HCT116 (cell line): ENCODE measurements around the gene ARHGAP8. TPM values are rescaled to one million over a fixed set of nuclear protein-coding genes. Genes with fewer than 3 reads are reported as not detected.

Experiments used
- ATAC-seq: fragments of 200-7000 bp; cut with Tn5 transposase; 2 replicates; pipeline ENCODE4 v1.9.1; 2020; ENCODE audit warnings: mild to moderate bottlenecking, moderate library complexity
- BruUV-seq: library from RNA; stranded (reverse); fragments of 400-500 nt; replicated peaks from 2 replicates; lab custom pipeline; 2021; lab: Mats Ljungman, UMichigan
- CTCF ChIA-PET: fragments of 300-600 bp; sonication (Branson Sonifier 250); formaldehyde crosslinking; loops from one replicate; lab custom pipeline; 2021; ENCODE audit warnings: antibody characterized with exemption; lab: Charles Lee
- POLR2A ChIA-PET: fragments of 300-600, 350-600 bp; sonication (Branson Sonifier 250); formaldehyde crosslinking; loops from one replicate; lab custom pipeline; 2021; ENCODE audit warnings: antibody characterized with exemption; lab: Charles Lee
- RAD21 ChIA-PET, 2 experiments: fragments of 300-600 bp; sonication (Branson Sonifier 250); formaldehyde crosslinking; loops; one replicate each; lab custom pipeline; 2023; ENCODE audit warnings: low total read pairs in 2 of 2; ENCODE audit not compliant: uncharacterized antibody in 2 of 2, unreplicated experiment in 2 of 2, low non-redundant PET in 1 of 2; lab: Charles Lee
- DNase-seq: peaks from one replicate; pipeline ENCODE4 v3.0.0-alpha.2; 2010; ENCODE audit warnings: low read depth, low spot score
- H2AFZ ChIP-seq: fragments of 200-600 bp; shearing (Covaris generic), sonication (generic); 2 replicates; pipeline ENCODE4 v1.6.1; 2017; ENCODE audit warnings: low read depth, mixed run types, mixed read lengths, antibody characterized with exemption, low read length; ENCODE audit not compliant: poor library complexity, severe bottlenecking
- H3K27ac ChIP-seq: 2 replicates; pipeline ENCODE4 v1.5.1; 2012; ENCODE audit warnings: low read depth, low read length
- H3K27me3 ChIP-seq: fragments of 200-600 bp; sonication (generic); 2 replicates; pipeline ENCODE4 v1.6.1; 2016; ENCODE audit warnings: mixed run types, low read length, mixed read lengths; ENCODE audit not compliant: insufficient read depth
- H3K36me3 ChIP-seq, 2 experiments: fragments of 200-500 bp in 1 of 2; fragments of 200-600 bp in 1 of 2; sonication (Bioruptor generic) in 1 of 2; sonication (generic) in 1 of 2; 2 replicates each; pipeline versions ENCODE4 v1.5.1 to v1.6.1; 2014 to 2016; ENCODE audit warnings: low read length in 2 of 2, inconsistent platforms in 1 of 2, mixed read lengths in 1 of 2, mixed run types in 1 of 2; ENCODE audit not compliant: insufficient read depth in 2 of 2, control insufficient read depth in 1 of 2
- H3K4me1 ChIP-seq, 2 experiments: fragments of 200-600 bp in 1 of 2; sonication (generic) in 1 of 2; 2 replicates each; pipeline versions ENCODE4 v1.5.1 to v1.6.1; 2012 to 2017; ENCODE audit warnings: low read length in 2 of 2, inconsistent platforms in 1 of 2, mild to moderate bottlenecking in 1 of 2, mixed read lengths in 1 of 2, mixed run types in 1 of 2, moderate library complexity in 1 of 2; ENCODE audit not compliant: insufficient read depth in 2 of 2, control insufficient read depth in 1 of 2
- H3K4me2 ChIP-seq: fragments of 200-600 bp; sonication (generic); 2 replicates; pipeline ENCODE4 v1.6.1; 2017; ENCODE audit warnings: mixed run types, low read length, mixed read lengths
- H3K4me3 ChIP-seq, 2 experiments: fragments of 200-600 bp in 1 of 2; sonication (generic) in 1 of 2; replicated peaks in 1 of 2; 2 replicates each; pipeline ENCODE4 v1.5.1; 2011 to 2016; ENCODE audit warnings: low read length in 2 of 2, control low read depth in 1 of 2, low read depth in 1 of 2, mild to moderate bottlenecking in 1 of 2, mixed read lengths in 1 of 2, mixed run types in 1 of 2
- H3K79me2 ChIP-seq: fragments of 200-600 bp; sonication (generic); 2 replicates; pipeline ENCODE4 v1.6.1; 2017; ENCODE audit warnings: mild to moderate bottlenecking, mixed run types, low read length, moderate library complexity, mixed read lengths; ENCODE audit not compliant: insufficient read depth
- H3K9ac ChIP-seq: fragments of 200-600 bp; sonication (generic); 2 replicates; pipeline ENCODE4 v1.6.1; 2016; ENCODE audit warnings: low read length, mixed read lengths
- H3K9me2 ChIP-seq: fragments of 200-600 bp; sonication (generic), shearing (Covaris generic); 2 replicates; pipeline ENCODE4 v1.6.1; 2017; ENCODE audit warnings: mixed run types, mild to moderate bottlenecking, moderate library complexity; ENCODE audit not compliant: insufficient read depth
- H3K9me3 ChIP-seq, 2 experiments: fragments of 200-500 bp in 1 of 2; fragments of 200-600 bp in 1 of 2; sonication (Bioruptor generic) in 1 of 2; sonication (generic) in 1 of 2; 2 replicates each; pipeline ENCODE4 v1.6.1; 2014 to 2017; ENCODE audit warnings: low read length in 2 of 2, mixed read lengths in 2 of 2, inconsistent platforms in 1 of 2, low read depth in 1 of 2, mild to moderate bottlenecking in 1 of 2, mixed run types in 1 of 2, moderate library complexity in 1 of 2; ENCODE audit not compliant: control insufficient read depth in 1 of 2, insufficient read depth in 1 of 2
- H4K20me1 ChIP-seq: fragments of 200-600 bp; sonication (generic), shearing (Covaris generic); 2 replicates; pipeline ENCODE4 v1.6.1; 2017; ENCODE audit warnings: mixed run types, mild to moderate bottlenecking, moderate library complexity; ENCODE audit not compliant: insufficient read depth
- CTCF ChIP-seq, 3 experiments: fragments of 200-600 bp in 1 of 3; sonication (generic) in 1 of 3; IDR thresholded peaks in 2 of 3; conservative IDR thresholded peaks in 1 of 3; 2 replicates each; pipeline ENCODE4 v1.5.1; 2012 to 2017; ENCODE audit warnings: low read depth in 2 of 3, low read length in 2 of 3, antibody characterized with exemption in 1 of 3, borderline replicate concordance in 1 of 3, control low read depth in 1 of 3, mild to moderate bottlenecking in 1 of 3, mixed read lengths in 1 of 3, mixed run types in 1 of 3, moderate library complexity in 1 of 3; ENCODE audit not compliant: insufficient read depth in 1 of 3
- ELF1 ChIP-seq: IDR thresholded peaks from 2 replicates; pipeline ENCODE4 v1.6.1; 2012; ENCODE audit warnings: low read depth, borderline replicate concordance
- EZH2 ChIP-seq: fragments of 200-600 bp; sonication (generic); IDR thresholded peaks from 2 replicates; pipeline ENCODE4 v1.6.1; 2017; ENCODE audit warnings: antibody characterized with exemption, mixed run types
- FOSL1 ChIP-seq: IDR thresholded peaks from 2 replicates; pipeline ENCODE4 v1.6.1; 2012; ENCODE audit warnings: low read depth
- POLR2A ChIP-seq: IDR thresholded peaks from 2 replicates; pipeline ENCODE4 v1.7.0; 2011; ENCODE audit warnings: borderline replicate concordance; ENCODE audit not compliant: insufficient read depth, insufficient read length; ENCODE audit errors: extremely low read depth
- ZNF274 ChIP-seq: fragments of 200-500 bp; sonication (Bioruptor generic); IDR thresholded peaks from 2 replicates; pipeline ENCODE4 v1.6.1; 2014; ENCODE audit warnings: mild to moderate bottlenecking, low read depth, low read length, inconsistent platforms
- intact Hi-C: fragments of 100-400 bp; cut with micrococcal nuclease; formaldehyde crosslinking; loops from 2 replicates; pipeline ENCODE4 v1.10.0; 2022
- total RNA-seq: library from RNA; stranded (reverse); gene quantifications from one replicate; pipeline ENCODE4 v1.2.1, GENCODE V29; 2021; ENCODE audit not compliant: unreplicated experiment

ARHGAP8 gene
- total RNA-seq, 1 experiment from 2014 or later = 67.5 TPM

GRCh38 chr22:44824271-44824670 lies 71.9 kb downstream of the ARHGAP8 start:
- Histone ChIP-seq H3K4me1 (no peaks in the 10 kb centered on the region), H3K4me3 (no peak overlapping the region), H4K20me1 (no peaks in the 10 kb centered on the region), H3K79me2 (no peaks in the 10 kb centered on the region), H3K9me3 (no peaks in the 10 kb centered on the region), H3K9me2 (no peaks in the 10 kb centered on the region), H2AFZ (no peak overlapping the region), H3K4me2 (no peak overlapping the region), H3K36me3 (peaks cover 9 to 23% of the 10 kb centered on the region in 2 experiments; a peak in 3 of 4 replicates), H3K9ac (no peak overlapping the region), H3K27me3 (no peaks in the 10 kb centered on the region), H3K27ac (no peak overlapping the region)
- BruUV-seq = no TSS peak
- DNase-seq (no peak), ATAC-seq (no peak)
- no peak for TF ChIP-seq ZNF274
- ChIA-PET CTCF (no interaction called here), RAD21 (no interaction called here), POLR2A (no interaction called here)
- intact Hi-C loops = loop anchor here (5.0 kb wide), 2 partner anchors 153 to 273 kb away; no protein-coding TSS in a partner anchor

GRCh38 chr22:44825310-44826150 lies 73.2 kb downstream of the ARHGAP8 start:
- Histone ChIP-seq H3K79me2 (no peaks in the 10 kb centered on the region), H3K9me3 (no peaks in the 10 kb centered on the region), H3K4me2 (no peak overlapping the region), H3K9me2 (no peaks in the 10 kb centered on the region), H3K9ac (no peak overlapping the region), H2AFZ (no peak overlapping the region), H4K20me1 (no peaks in the 10 kb centered on the region), H3K4me3 (no peak overlapping the region), H3K27ac (no peak overlapping the region), H3K36me3 (peaks cover 9 to 23% of the 10 kb centered on the region in 2 experiments; a peak in 3 of 4 replicates), H3K4me1 (no peaks in the 10 kb centered on the region), H3K27me3 (no peaks in the 10 kb centered on the region)
- ATAC-seq (no peak), DNase-seq (no peak)
- CTCF ChIA-PET = no interaction called here
- RAD21 ChIA-PET = no interaction called here
- POLR2A ChIA-PET = no interaction called here
- no TSS peak for BruUV-seq
- TF ChIP-seq FOSL1 = no peak
- no peak for TF ChIP-seq ELF1
- no peak for TF ChIP-seq CTCF (IDR thresholded peaks at IDR 0.05 in 2 of 3, conservative IDR thresholded peaks at IDR 0.05 in 1 of 3; ENCODE audit: borderline replicate concordance in 1 of 3, insufficient read depth in 1 of 3, low read depth in 2 of 3, low read length in 2 of 3)
- TF ChIP-seq ZNF274 = no peak
- TF ChIP-seq EZH2 = no peak
- no peak for TF ChIP-seq POLR2A
- intact Hi-C loops = no loop called here
